HepG2 (cell line): ENCODE results near the gene ATRIP. TPM values are rescaled to one million over a fixed set of nuclear protein-coding genes. Genes with fewer than 3 reads are reported as not detected.
A peak's percentile ranks its signal among the peaks of the same experiment; 100 is the strongest.

Experiments
- KAT7 ChIP-seq: IDR thresholded peaks from 2 replicates; pipeline ENCODE4 v1.6.1; 2018; ENCODE audit warnings: borderline replicate concordance, missing compliant biosample characterization
- KLF13 ChIP-seq: sonication (generic); formaldehyde crosslinking; IDR thresholded peaks from 2 replicates; pipeline ENCODE4 v1.4.0; 2020; ENCODE audit warnings: mild to moderate bottlenecking, missing genetic modification reagents
- MXI1 ChIP-seq: IDR thresholded peaks from 3 replicates; pipeline ENCODE4 v1.6.1; 2012; ENCODE audit warnings: low read depth, low read length, inconsistent platforms, borderline replicate concordance
- NCOA1 ChIP-seq: sonication (generic); formaldehyde crosslinking; IDR thresholded peaks from 2 replicates; pipeline ENCODE4 v1.9.0; 2021; ENCODE audit warnings: missing genetic modification reagents
- PHF5A ChIP-seq: IDR thresholded peaks from one replicate; pipeline ENCODE4 v1.6.1; 2018; ENCODE audit warnings: low read depth, missing genetic modification reagents; ENCODE audit not compliant: unreplicated experiment
- RXRB ChIP-seq: IDR thresholded peaks from 2 replicates; pipeline ENCODE4 v1.6.1; 2016; ENCODE audit warnings: borderline replicate concordance, missing genetic modification reagents, missing compliant biosample characterization
- SMC3 ChIP-seq: IDR thresholded peaks from 2 replicates; pipeline ENCODE4 v1.6.1; 2011; ENCODE audit warnings: low read length, improper control_type of control experiment
- SPEN ChIP-seq: sonication (generic); formaldehyde crosslinking; IDR thresholded peaks from 2 replicates; pipeline ENCODE4 v1.5.1; 2020; ENCODE audit warnings: low read depth, mild to moderate bottlenecking, missing genetic modification reagents
- SRF ChIP-seq: IDR thresholded peaks from 2 replicates; pipeline ENCODE4 v1.6.1; 2011; ENCODE audit warnings: mild to moderate bottlenecking, low read depth, low read length, moderate library complexity
- TCF7L2 ChIP-seq: IDR thresholded peaks from 2 replicates; pipeline ENCODE4 v1.6.1; 2011; ENCODE audit warnings: mild to moderate bottlenecking, low read depth, low read length, moderate library complexity
- ZFP1 ChIP-seq: IDR thresholded peaks from 2 replicates; pipeline ENCODE4 v1.6.1; 2016
- ZNF670 ChIP-seq: sonication (generic); formaldehyde crosslinking; IDR thresholded peaks from 2 replicates; pipeline ENCODE4 v1.8.0; 2022; ENCODE audit warnings: mild to moderate bottlenecking, missing genetic modification reagents, borderline replicate concordance
- ZNF879 ChIP-seq: sonication (generic); formaldehyde crosslinking; IDR thresholded peaks from 2 replicates; pipeline ENCODE4 v1.8.1; 2023; ENCODE audit warnings: missing genetic modification reagents
- ZNF891 ChIP-seq: sonication (generic); formaldehyde crosslinking; IDR thresholded peaks from 2 replicates; pipeline ENCODE4 v1.5.0; 2020; ENCODE audit warnings: mild to moderate bottlenecking, missing genetic modification reagents
- ZSCAN21 ChIP-seq: sonication (generic); formaldehyde crosslinking; IDR thresholded peaks from 2 replicates; pipeline ENCODE4 v1.8.0; 2022; ENCODE audit warnings: mild to moderate bottlenecking, missing genetic modification reagents, moderate library complexity, borderline replicate concordance
- polyA plus RNA-seq, 8 experiments: library from polyadenylated mRNA; depleted of rRNA in 3 of 8; stranded (reverse) in 7 of 8; unstranded in 1 of 8; fragments of >200 nt; fragmentation: Illumina TruSeq in 4 of 8; extraction: Trizol in 4 of 8; gene quantifications; 2 replicates each; pipeline versions ENCODE4 v1.2.1 to v1.2.3, GENCODE V29; 2011 to 2016; ENCODE audit warnings: low read depth in 4 of 8, missing spikeins in 1 of 8, mixed read lengths in 1 of 8; ENCODE audit not compliant: insufficient read depth in 1 of 8
- total RNA-seq, 5 experiments: library from RNA; depleted of rRNA; stranded (reverse); fragments of >200 nt; fragmentation: Illumina TruSeq; extraction: Trizol; gene quantifications; 2 replicates each; pipeline ENCODE4 v1.2.3, GENCODE V29; 2016; ENCODE audit warnings: low read depth in 1 of 5
- TF ChIP-seq, protein P1 (sequence below): sonication (generic); formaldehyde crosslinking; IDR thresholded peaks from 2 replicates; pipeline ENCODE4 v1.4.0; 2020; ENCODE audit warnings: mild to moderate bottlenecking, missing genetic modification reagents, borderline replicate concordance
- TF ChIP-seq, protein P2 (sequence below): sonication (generic); formaldehyde crosslinking; IDR thresholded peaks from 2 replicates; pipeline ENCODE4 v1.4.0; 2020; ENCODE audit warnings: missing genetic modification reagents
- TF ChIP-seq, protein P3 (sequence below): IDR thresholded peaks from 2 replicates; pipeline ENCODE4 v1.6.1; 2016; ENCODE audit warnings: low read depth, borderline replicate concordance
- TF ChIP-seq, protein P4 (sequence below): sonication (generic); formaldehyde crosslinking; IDR thresholded peaks from 2 replicates; pipeline ENCODE4 v1.4.0; 2020; ENCODE audit warnings: mild to moderate bottlenecking, missing genetic modification reagents, borderline replicate concordance

Gene ATRIP
- total and polyA plus RNA-seq, 2 of the 13 experiments (the other 11 are each of a cell fraction or from before 2014, with no cell fraction given), result 5.1 to 12.5 TPM

- TF ChIP-seq, protein P1, sequence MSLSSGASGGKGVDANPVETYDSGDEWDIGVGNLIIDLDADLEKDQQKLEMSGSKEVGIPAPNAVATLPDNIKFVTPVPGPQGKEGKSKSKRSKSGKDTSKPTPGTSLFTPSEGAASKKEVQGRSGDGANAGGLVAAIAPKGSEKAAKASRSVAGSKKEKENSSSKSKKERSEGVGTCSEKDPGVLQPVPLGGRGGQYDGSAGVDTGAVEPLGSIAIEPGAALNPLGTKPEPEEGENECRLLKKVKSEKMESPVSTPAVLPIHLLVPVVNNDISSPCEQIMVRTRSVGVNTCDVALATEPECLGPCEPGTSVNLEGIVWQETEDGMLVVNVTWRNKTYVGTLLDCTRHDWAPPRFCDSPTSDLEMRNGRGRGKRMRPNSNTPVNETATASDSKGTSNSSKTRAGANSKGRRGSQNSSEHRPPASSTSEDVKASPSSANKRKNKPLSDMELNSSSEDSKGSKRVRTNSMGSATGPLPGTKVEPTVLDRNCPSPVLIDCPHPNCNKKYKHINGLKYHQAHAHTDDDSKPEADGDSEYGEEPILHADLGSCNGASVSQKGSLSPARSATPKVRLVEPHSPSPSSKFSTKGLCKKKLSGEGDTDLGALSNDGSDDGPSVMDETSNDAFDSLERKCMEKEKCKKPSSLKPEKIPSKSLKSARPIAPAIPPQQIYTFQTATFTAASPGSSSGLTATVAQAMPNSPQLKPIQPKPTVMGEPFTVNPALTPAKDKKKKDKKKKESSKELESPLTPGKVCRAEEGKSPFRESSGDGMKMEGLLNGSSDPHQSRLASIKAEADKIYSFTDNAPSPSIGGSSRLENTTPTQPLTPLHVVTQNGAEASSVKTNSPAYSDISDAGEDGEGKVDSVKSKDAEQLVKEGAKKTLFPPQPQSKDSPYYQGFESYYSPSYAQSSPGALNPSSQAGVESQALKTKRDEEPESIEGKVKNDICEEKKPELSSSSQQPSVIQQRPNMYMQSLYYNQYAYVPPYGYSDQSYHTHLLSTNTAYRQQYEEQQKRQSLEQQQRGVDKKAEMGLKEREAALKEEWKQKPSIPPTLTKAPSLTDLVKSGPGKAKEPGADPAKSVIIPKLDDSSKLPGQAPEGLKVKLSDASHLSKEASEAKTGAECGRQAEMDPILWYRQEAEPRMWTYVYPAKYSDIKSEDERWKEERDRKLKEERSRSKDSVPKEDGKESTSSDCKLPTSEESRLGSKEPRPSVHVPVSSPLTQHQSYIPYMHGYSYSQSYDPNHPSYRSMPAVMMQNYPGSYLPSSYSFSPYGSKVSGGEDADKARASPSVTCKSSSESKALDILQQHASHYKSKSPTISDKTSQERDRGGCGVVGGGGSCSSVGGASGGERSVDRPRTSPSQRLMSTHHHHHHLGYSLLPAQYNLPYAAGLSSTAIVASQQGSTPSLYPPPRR (CRISPR knock-in tag), result no peak
- TF ChIP-seq MXI1 (no peak), SRF (no peak), NCOA1 (CRISPR knock-in tag) (no peak), TCF7L2 (no peak), ZFP1 (no peak), ZNF891 (peak; percentile 1; the same call in 1 of the 2 replicates), KLF13 (CRISPR knock-in tag) (no peak), SPEN (CRISPR knock-in tag) (no peak), KAT7 (peak; percentile 10), RXRB (CRISPR knock-in tag) (no peak), SMC3 (no peak), PHF5A (CRISPR knock-in tag) (peak; percentile 4), ZSCAN21 (CRISPR knock-in tag) (0 out of 2 replicates have a peak, but pooled peaks have one; percentile 5), ZNF670 (CRISPR knock-in tag) (0 out of 2 replicates have a peak, but pooled peaks have one; percentile 15), ZNF879 (CRISPR knock-in tag) (no peak)
- TF ChIP-seq, protein P2, sequence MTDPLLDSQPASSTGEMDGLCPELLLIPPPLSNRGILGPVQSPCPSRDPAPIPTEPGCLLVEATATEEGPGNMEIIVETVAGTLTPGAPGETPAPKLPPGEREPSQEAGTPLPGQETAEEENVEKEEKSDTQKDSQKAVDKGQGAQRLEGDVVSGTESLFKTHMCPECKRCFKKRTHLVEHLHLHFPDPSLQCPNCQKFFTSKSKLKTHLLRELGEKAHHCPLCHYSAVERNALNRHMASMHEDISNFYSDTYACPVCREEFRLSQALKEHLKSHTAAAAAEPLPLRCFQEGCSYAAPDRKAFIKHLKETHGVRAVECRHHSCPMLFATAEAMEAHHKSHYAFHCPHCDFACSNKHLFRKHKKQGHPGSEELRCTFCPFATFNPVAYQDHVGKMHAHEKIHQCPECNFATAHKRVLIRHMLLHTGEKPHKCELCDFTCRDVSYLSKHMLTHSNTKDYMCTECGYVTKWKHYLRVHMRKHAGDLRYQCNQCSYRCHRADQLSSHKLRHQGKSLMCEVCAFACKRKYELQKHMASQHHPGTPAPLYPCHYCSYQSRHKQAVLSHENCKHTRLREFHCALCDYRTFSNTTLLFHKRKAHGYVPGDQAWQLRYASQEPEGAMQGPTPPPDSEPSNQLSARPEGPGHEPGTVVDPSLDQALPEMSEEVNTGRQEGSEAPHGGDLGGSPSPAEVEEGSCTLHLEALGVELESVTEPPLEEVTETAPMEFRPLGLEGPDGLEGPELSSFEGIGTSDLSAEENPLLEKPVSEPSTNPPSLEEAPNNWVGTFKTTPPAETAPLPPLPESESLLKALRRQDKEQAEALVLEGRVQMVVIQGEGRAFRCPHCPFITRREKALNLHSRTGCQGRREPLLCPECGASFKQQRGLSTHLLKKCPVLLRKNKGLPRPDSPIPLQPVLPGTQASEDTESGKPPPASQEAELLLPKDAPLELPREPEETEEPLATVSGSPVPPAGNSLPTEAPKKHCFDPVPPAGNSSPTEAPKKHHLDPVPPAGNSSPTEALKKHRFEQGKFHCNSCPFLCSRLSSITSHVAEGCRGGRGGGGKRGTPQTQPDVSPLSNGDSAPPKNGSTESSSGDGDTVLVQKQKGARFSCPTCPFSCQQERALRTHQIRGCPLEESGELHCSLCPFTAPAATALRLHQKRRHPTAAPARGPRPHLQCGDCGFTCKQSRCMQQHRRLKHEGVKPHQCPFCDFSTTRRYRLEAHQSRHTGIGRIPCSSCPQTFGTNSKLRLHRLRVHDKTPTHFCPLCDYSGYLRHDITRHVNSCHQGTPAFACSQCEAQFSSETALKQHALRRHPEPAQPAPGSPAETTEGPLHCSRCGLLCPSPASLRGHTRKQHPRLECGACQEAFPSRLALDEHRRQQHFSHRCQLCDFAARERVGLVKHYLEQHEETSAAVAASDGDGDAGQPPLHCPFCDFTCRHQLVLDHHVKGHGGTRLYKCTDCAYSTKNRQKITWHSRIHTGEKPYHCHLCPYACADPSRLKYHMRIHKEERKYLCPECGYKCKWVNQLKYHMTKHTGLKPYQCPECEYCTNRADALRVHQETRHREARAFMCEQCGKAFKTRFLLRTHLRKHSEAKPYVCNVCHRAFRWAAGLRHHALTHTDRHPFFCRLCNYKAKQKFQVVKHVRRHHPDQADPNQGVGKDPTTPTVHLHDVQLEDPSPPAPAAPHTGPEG (CRISPR knock-in tag), result peak; percentile 5; the same call in 1 of the 2 replicates
- TF ChIP-seq, protein P3, sequence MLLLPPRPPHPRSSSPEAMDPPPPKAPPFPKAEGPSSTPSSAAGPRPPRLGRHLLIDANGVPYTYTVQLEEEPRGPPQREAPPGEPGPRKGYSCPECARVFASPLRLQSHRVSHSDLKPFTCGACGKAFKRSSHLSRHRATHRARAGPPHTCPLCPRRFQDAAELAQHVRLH, result 0 out of 2 replicates have a peak, but pooled peaks have one; percentile 3
- TF ChIP-seq, protein P4, sequence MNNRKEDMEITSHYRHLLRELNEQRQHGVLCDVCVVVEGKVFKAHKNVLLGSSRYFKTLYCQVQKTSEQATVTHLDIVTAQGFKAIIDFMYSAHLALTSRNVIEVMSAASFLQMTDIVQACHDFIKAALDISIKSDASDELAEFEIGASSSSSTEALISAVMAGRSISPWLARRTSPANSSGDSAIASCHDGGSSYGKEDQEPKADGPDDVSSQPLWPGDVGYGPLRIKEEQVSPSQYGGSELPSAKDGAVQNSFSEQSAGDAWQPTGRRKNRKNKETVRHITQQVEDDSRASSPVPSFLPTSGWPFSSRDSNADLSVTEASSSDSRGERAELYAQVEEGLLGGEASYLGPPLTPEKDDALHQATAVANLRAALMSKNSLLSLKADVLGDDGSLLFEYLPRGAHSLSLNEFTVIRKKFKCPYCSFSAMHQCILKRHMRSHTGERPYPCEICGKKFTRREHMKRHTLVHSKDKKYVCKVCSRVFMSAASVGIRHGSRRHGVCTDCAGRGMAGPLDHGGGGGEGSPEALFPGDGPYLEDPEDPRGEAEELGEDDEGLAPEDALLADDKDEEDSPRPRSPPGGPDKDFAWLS (CRISPR knock-in tag), result no peak
Observed at GRCh38 chr3:48440590-48440958, 6.0 kb upstream of the ATRIP start (continued).
